CD14-positive monocyte (primary cell): ENCODE data around the gene DEPDC1. TPM values are rescaled to one million over a fixed set of nuclear protein-coding genes. Genes with fewer than 3 reads are reported as not detected.

Experiments used
- DNase-seq, 3 donors: peaks; one replicate each; pipeline ENCODE4 v3.0.0-alpha.2; 2011 to 2022
- H2AFZ ChIP-seq: 2 replicates; pipeline ENCODE4 v1.6.0; 2012; ENCODE audit warnings: mild to moderate bottlenecking, low read depth, low read length, inconsistent platforms; ENCODE audit not compliant: insufficient read depth, poor library complexity, severe bottlenecking
- H3K27ac ChIP-seq, 2 donors: 1 replicate in 1 of 2; 2 replicates in 1 of 2; pipeline ENCODE4 v1.5.1; 2012 to 2013; ENCODE audit warnings: low read length in 2 of 2, control low read depth in 1 of 2, inconsistent platforms in 1 of 2, low read depth in 1 of 2, mild to moderate bottlenecking in 1 of 2
- H3K27me3 ChIP-seq, 2 donors: one replicate each; pipeline versions ENCODE4 v1.6.0 to v1.6.1; 2011 to 2013; ENCODE audit warnings: low read length in 2 of 2; ENCODE audit not compliant: control insufficient read depth in 2 of 2, insufficient read depth in 2 of 2
- H3K36me3 ChIP-seq, 2 donors: replicated peaks in 1 of 2; 1 replicate in 1 of 2; 2 replicates in 1 of 2; pipeline versions ENCODE4 v1.5.1 to v1.6.1; 2012 to 2013; ENCODE audit warnings: low read length in 2 of 2, control low read depth in 1 of 2, inconsistent platforms in 1 of 2, mild to moderate bottlenecking in 1 of 2; ENCODE audit not compliant: insufficient read depth in 2 of 2, control insufficient read depth in 1 of 2
- H3K4me1 ChIP-seq, 2 donors: 1 replicate in 1 of 2; 2 replicates in 1 of 2; pipeline versions ENCODE4 v1.5.1 to v1.6.1; 2012 to 2013; ENCODE audit warnings: low read length in 2 of 2, control low read depth in 1 of 2, inconsistent platforms in 1 of 2, mild to moderate bottlenecking in 1 of 2, moderate library complexity in 1 of 2; ENCODE audit not compliant: insufficient read depth in 2 of 2, control insufficient read depth in 1 of 2
- H3K4me2 ChIP-seq: replicated peaks from 2 replicates; pipeline ENCODE3; 2012; ENCODE audit warnings: low read length, moderate library complexity, mild to moderate bottlenecking; ENCODE audit not compliant: poor library complexity, severe bottlenecking; ENCODE audit errors: extremely low read depth
- H3K4me3 ChIP-seq, 3 experiments: fragments of 200-600 bp in 1 of 3; sonication (generic) in 1 of 3; replicated peaks in 1 of 3; 1 replicate in 2 of 3; 2 replicates in 1 of 3; pipeline ENCODE4 v1.5.1; 2011 to 2013; ENCODE audit warnings: low read length in 3 of 3, mild to moderate bottlenecking in 3 of 3, control low read depth in 2 of 3, low read depth in 2 of 3, inconsistent platforms in 1 of 3, moderate library complexity in 1 of 3
- H3K79me2 ChIP-seq: 2 replicates; pipeline ENCODE4 v1.6.0; 2012; ENCODE audit warnings: mild to moderate bottlenecking, control low read depth, inconsistent platforms, low read length, moderate library complexity; ENCODE audit not compliant: insufficient read depth
- H3K9ac ChIP-seq: 2 replicates; pipeline ENCODE4 v1.6.0; 2017; ENCODE audit warnings: low read length, mild to moderate bottlenecking; ENCODE audit not compliant: insufficient read depth, poor library complexity, severe bottlenecking
- H3K9me3 ChIP-seq, 2 donors: replicated peaks in 1 of 2; 1 replicate in 1 of 2; 2 replicates in 1 of 2; pipeline versions ENCODE4 v1.5.1 to v1.6.1; 2012 to 2013; ENCODE audit warnings: low read length in 2 of 2, control low read depth in 1 of 2; ENCODE audit not compliant: control insufficient read depth in 1 of 2, insufficient read depth in 1 of 2
- H4K20me1 ChIP-seq: 2 replicates; pipeline ENCODE4 v1.6.0; 2012; ENCODE audit warnings: mild to moderate bottlenecking, low read length, control low read depth, moderate library complexity; ENCODE audit not compliant: insufficient read depth
- H3K27ac Mint-ChIP-seq, 7 donors: one replicate each; pipeline ENCODE4 v1.8.0; 2020; ENCODE audit warnings: mild to moderate bottlenecking in 7 of 7, mixed read lengths in 7 of 7, moderate library complexity in 6 of 7, inconsistent platforms in 2 of 7
- H3K27me3 Mint-ChIP-seq, 3 donors: one replicate each; pipeline ENCODE4 v1.8.0; 2021 to 2022; ENCODE audit warnings: low read depth in 3 of 3, mild to moderate bottlenecking in 3 of 3, mixed read lengths in 3 of 3, moderate library complexity in 3 of 3, inconsistent platforms in 1 of 3
- H3K36me3 Mint-ChIP-seq, 2 donors: one replicate each; pipeline ENCODE4 v1.8.0; 2020; ENCODE audit warnings: mixed read lengths in 2 of 2, inconsistent platforms in 1 of 2, mild to moderate bottlenecking in 1 of 2
- H3K4me1 Mint-ChIP-seq: one replicate; pipeline ENCODE4 v1.8.0; 2020; ENCODE audit warnings: mild to moderate bottlenecking, mixed read lengths
- H3K4me3 Mint-ChIP-seq, 2 donors: one replicate each; pipeline ENCODE4 v1.8.0; 2020; ENCODE audit warnings: mild to moderate bottlenecking in 2 of 2, mixed read lengths in 2 of 2, moderate library complexity in 1 of 2
- H3K9me3 Mint-ChIP-seq, 7 donors: one replicate each; pipeline ENCODE4 v1.8.0; 2020 to 2022; ENCODE audit warnings: mixed read lengths in 7 of 7, mild to moderate bottlenecking in 6 of 7, moderate library complexity in 6 of 7, inconsistent platforms in 2 of 7
- WGBS: methylation state at CpG from one replicate; pipeline ENCODE4 v1.1.5; 2013; ENCODE audit warnings: missing lambda C conversion rate; ENCODE audit not compliant: insufficient coverage; 5-methylcytosine and 5-hydroxymethylcytosine counted together
- intact Hi-C, 2 donors: fragments of 100-400 bp; cut with micrococcal nuclease; formaldehyde crosslinking; loops; one replicate each; pipeline versions ENCODE4 v1.15.0 to v1.15.1; 2023
- polyA plus RNA-seq, 3 donors: library from polyadenylated mRNA; depleted of rRNA in 1 of 3; unstranded in 2 of 3; stranded (reverse) in 1 of 3; fragments of 300-500 nt in 2 of 3; fragments of >200 nt in 1 of 3; fragmentation: Illumina TruSeq in 2 of 3; gene quantifications; 1 replicate in 2 of 3; 2 replicates in 1 of 3; pipeline ENCODE4 v1.2.3, GENCODE V29; 2012 to 2021
- TF ChIP-seq, protein P1 (sequence below): fragments of 200-600 bp; IDR thresholded peaks from one replicate; pipeline ENCODE4 v1.8.0; 2022; ENCODE audit warnings: antibody characterized with exemption, mild to moderate bottlenecking

The DEPDC1 gene
- polyA plus RNA-seq, 3 donors, result 0.04 to 0.24 TPM; not detected in 1

- Mint-ChIP-seq H3K4me3 (no peak overlapping the region), H3K36me3 (peaks cover 53 to 65% of the 10 kb centered on the region in 2 donors), H3K4me1 (no peaks in the 10 kb centered on the region), H3K27ac (no peak overlapping the region), H3K9me3 (no peaks in the 10 kb centered on the region), H3K27me3 (no peaks in the 10 kb centered on the region)
- H3K9me3 ChIP-seq, result no peaks in the 10 kb centered on the region
- H3K27me3 ChIP-seq, result no peaks in the 10 kb centered on the region
- H3K4me1 ChIP-seq, result no peaks in the 10 kb centered on the region
- H2AFZ ChIP-seq, result no peak overlapping the region
- no peaks in the 10 kb centered on the region for H4K20me1 ChIP-seq
- no peak overlapping the region for H3K27ac ChIP-seq
- no CpG with 5 or more reads among the region's 1 CpG for WGBS
- H3K9ac ChIP-seq, result no peak overlapping the region
- no peak overlapping the region for H3K4me2 ChIP-seq
- intact Hi-C loops, result no loop called here
- H3K36me3 ChIP-seq, result peaks cover 41 to 89% of the 10 kb centered on the region in 2 donors
- TF ChIP-seq, protein P1, sequence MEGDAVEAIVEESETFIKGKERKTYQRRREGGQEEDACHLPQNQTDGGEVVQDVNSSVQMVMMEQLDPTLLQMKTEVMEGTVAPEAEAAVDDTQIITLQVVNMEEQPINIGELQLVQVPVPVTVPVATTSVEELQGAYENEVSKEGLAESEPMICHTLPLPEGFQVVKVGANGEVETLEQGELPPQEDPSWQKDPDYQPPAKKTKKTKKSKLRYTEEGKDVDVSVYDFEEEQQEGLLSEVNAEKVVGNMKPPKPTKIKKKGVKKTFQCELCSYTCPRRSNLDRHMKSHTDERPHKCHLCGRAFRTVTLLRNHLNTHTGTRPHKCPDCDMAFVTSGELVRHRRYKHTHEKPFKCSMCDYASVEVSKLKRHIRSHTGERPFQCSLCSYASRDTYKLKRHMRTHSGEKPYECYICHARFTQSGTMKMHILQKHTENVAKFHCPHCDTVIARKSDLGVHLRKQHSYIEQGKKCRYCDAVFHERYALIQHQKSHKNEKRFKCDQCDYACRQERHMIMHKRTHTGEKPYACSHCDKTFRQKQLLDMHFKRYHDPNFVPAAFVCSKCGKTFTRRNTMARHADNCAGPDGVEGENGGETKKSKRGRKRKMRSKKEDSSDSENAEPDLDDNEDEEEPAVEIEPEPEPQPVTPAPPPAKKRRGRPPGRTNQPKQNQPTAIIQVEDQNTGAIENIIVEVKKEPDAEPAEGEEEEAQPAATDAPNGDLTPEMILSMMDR, result no peak
- no peaks in the 10 kb centered on the region for H3K79me2 ChIP-seq
- no peak overlapping the region for H3K4me3 ChIP-seq
- DNase-seq, result no peak
These were observed 12.3 kb downstream of the DEPDC1 start for GRCh38 chr1:68484618-68485017.

DNA sequence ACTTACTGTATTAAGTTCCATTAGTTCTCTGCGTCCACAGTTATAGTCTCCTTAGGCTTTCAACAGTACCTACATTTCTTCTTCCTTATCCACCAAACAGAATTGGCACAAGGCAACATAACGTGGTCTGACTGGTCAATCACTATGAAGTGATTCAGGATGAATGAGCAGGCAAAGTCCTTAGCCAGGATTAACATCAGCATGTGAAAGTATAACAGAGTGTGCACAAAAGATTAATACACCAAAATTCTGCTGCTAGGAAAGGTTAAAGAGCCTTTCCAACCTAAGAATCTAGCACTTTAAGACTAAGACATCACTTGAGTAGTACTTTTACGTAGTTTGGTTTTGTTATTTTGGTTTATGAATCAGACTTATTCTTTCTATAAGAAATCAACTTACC lies 15.8 kb downstream of the DEPDC1 start:
- H3K4me1 Mint-ChIP-seq, result no peaks in the 10 kb centered on the region
- H2AFZ ChIP-seq, result peak overlapping the region; percentile 37
- DNase-seq, result no peak
- H3K27me3 Mint-ChIP-seq, result no peaks in the 10 kb centered on the region
- peaks cover 52 to 92% of the 10 kb centered on the region in 2 donors for H3K36me3 ChIP-seq
- peak overlapping the region in 1 of 2 donors; percentile 3 for H3K27ac ChIP-seq
- H3K27ac Mint-ChIP-seq, result peak overlapping the region in 1 of 7 donors; percentile 44
- no peaks in the 10 kb centered on the region for H3K4me1 ChIP-seq
- 86% methylated on average over 1 of the region's 3 CpGs for WGBS
- no peaks in the 10 kb centered on the region for H3K9me3 ChIP-seq
- no peaks in the 10 kb centered on the region for H3K27me3 ChIP-seq
- H3K4me3 Mint-ChIP-seq, result no peak overlapping the region
- no peaks in the 10 kb centered on the region for H4K20me1 ChIP-seq
- H3K4me3 ChIP-seq, result no peak overlapping the region
- no peak overlapping the region for H3K4me2 ChIP-seq
- no peak overlapping the region for H3K9ac ChIP-seq
- intact Hi-C loops, result no loop called here
- TF ChIP-seq, protein P1, result no peak
- no peaks in the 10 kb centered on the region for H3K9me3 Mint-ChIP-seq
- H3K36me3 Mint-ChIP-seq, result peaks cover 54 to 73% of the 10 kb centered on the region in 2 donors
- no peaks in the 10 kb centered on the region for H3K79me2 ChIP-seq
